CD8-positive, alpha-beta memory T cell (primary cell): Measurements from ENCODE around the gene AMH. TPM values are rescaled to one million over a fixed set of nuclear protein-coding genes. Genes with fewer than 3 reads are reported as not detected.
A peak's percentile ranks its signal among the peaks of the same experiment; 100 is the strongest.

Source experiments
- CTCF ChIA-PET: fragments of 350-600 bp; sonication (Branson Sonifier 250); formaldehyde crosslinking; loops from one replicate; lab custom pipeline; 2021; ENCODE audit warnings: antibody characterized with exemption; lab: Charles Lee
- POLR2A ChIA-PET: fragments of 350-600 bp; sonication (Branson Sonifier 250); formaldehyde crosslinking; loops from one replicate; lab custom pipeline; 2021; ENCODE audit warnings: antibody characterized with exemption; lab: Charles Lee
- DNase-seq, 5 donors: peaks; one replicate each; pipeline versions ENCODE4 v3.0.0 to v3.0.0-alpha.2; 2020 to 2022; ENCODE audit warnings: mixed read lengths in 1 of 5
- H3K27ac ChIP-seq: one replicate; pipeline ENCODE4 v1.7.0; 2013; ENCODE audit warnings: low read depth, mild to moderate bottlenecking, low read length, moderate library complexity
- H3K27me3 ChIP-seq: 2 replicates; pipeline ENCODE4 v1.7.0; 2013; ENCODE audit warnings: low read length, mild to moderate bottlenecking; ENCODE audit not compliant: insufficient read depth, poor library complexity, severe bottlenecking
- H3K36me3 ChIP-seq: 2 replicates; pipeline ENCODE4 v1.7.0; 2013; ENCODE audit warnings: mild to moderate bottlenecking, low read length, moderate library complexity; ENCODE audit not compliant: insufficient read depth
- H3K4me1 ChIP-seq: 2 replicates; pipeline ENCODE4 v1.7.0; 2013; ENCODE audit warnings: mild to moderate bottlenecking, low read length, moderate library complexity; ENCODE audit not compliant: insufficient read depth
- H3K4me3 ChIP-seq: 2 replicates; pipeline ENCODE4 v1.7.0; 2013; ENCODE audit warnings: mild to moderate bottlenecking, low read length
- H3K9me3 ChIP-seq: 2 replicates; pipeline ENCODE4 v1.7.0; 2013; ENCODE audit warnings: mild to moderate bottlenecking, low read length
- H3K27ac Mint-ChIP-seq, 8 donors: one replicate each; pipeline ENCODE4 v1.8.0; 2020 to 2021; ENCODE audit warnings: mixed read lengths in 8 of 8, mild to moderate bottlenecking in 6 of 8, inconsistent platforms in 3 of 8, moderate library complexity in 3 of 8
- H3K27me3 Mint-ChIP-seq, 2 donors: one replicate each; pipeline ENCODE4 v1.8.0; 2020 to 2021; ENCODE audit warnings: mixed read lengths in 2 of 2, mild to moderate bottlenecking in 1 of 2, moderate library complexity in 1 of 2
- H3K36me3 Mint-ChIP-seq, 3 donors: one replicate each; pipeline ENCODE4 v1.8.0; 2020 to 2021; ENCODE audit warnings: mixed read lengths in 3 of 3, inconsistent platforms in 1 of 3, mild to moderate bottlenecking in 1 of 3
- H3K4me1 Mint-ChIP-seq, 3 donors: one replicate each; pipeline ENCODE4 v1.8.0; 2020 to 2021; ENCODE audit warnings: mixed read lengths in 3 of 3, inconsistent platforms in 1 of 3, mild to moderate bottlenecking in 1 of 3
- H3K4me3 Mint-ChIP-seq, 7 donors: one replicate each; pipeline ENCODE4 v1.8.0; 2020 to 2021; ENCODE audit warnings: mixed read lengths in 7 of 7, mild to moderate bottlenecking in 6 of 7, moderate library complexity in 4 of 7, inconsistent platforms in 2 of 7
- H3K9me3 Mint-ChIP-seq, 5 donors: one replicate each; pipeline ENCODE4 v1.8.0; 2020 to 2022; ENCODE audit warnings: mixed read lengths in 5 of 5, mild to moderate bottlenecking in 3 of 5, moderate library complexity in 2 of 5, inconsistent platforms in 1 of 5
- polyA plus RNA-seq: library from polyadenylated mRNA; unstranded; fragments of 300-500 nt; fragmentation: Illumina TruSeq; gene quantifications from one replicate; pipeline ENCODE4 v1.2.3, GENCODE V29; 2021
- total RNA-seq, 2 experiments: library from RNA; stranded (reverse); gene quantifications; one replicate each; pipeline ENCODE4 v1.2.3, GENCODE V29; 2021

Gene AMH
- total and polyA plus RNA-seq, 3 experiments from 2014 or later, result 5.9 to 7.4 TPM; not detected in 1

- no peaks in the 10 kb centered on the region for H3K9me3 ChIP-seq
- no peaks in the 10 kb centered on the region for H3K27me3 ChIP-seq
- peak overlapping the region; percentile 38 to 97 (median 95) for H3K27ac Mint-ChIP-seq
- H3K27ac ChIP-seq, result no peak overlapping the region
- H3K27me3 Mint-ChIP-seq, result no peaks in the 10 kb centered on the region
- H3K4me1 Mint-ChIP-seq, result peaks cover 11 to 13% (median 12%) of the 10 kb centered on the region in 3 donors
- peaks cover 0 to 60% (median 0%) of the 10 kb centered on the region in 3 donors for H3K36me3 Mint-ChIP-seq
- H3K4me1 ChIP-seq, result no peaks in the 10 kb centered on the region
- H3K4me3 ChIP-seq, result no peak overlapping the region
- H3K36me3 ChIP-seq, result peaks cover 5% of the 10 kb centered on the region
- H3K4me3 Mint-ChIP-seq, result no peak overlapping the region
- ChIA-PET POLR2A (interaction anchor here (0.6 kb wide), 1 partner anchor 239 kb away, joined by 6 read pairs; no protein-coding TSS in a partner anchor), CTCF (interaction anchor here (0.7 kb wide), 1 partner anchor 204 kb away, joined by 3 read pairs; no protein-coding TSS in a partner anchor)
- DNase-seq, result no peak
- no peaks in the 10 kb centered on the region for H3K9me3 Mint-ChIP-seq
Observed at GRCh38 chr19:2223391-2223790, 25.7 kb upstream of the AMH start.

- peak overlapping the region in 3 of 7 donors; percentile 19 to 44 (median 40) for H3K4me3 Mint-ChIP-seq
- no peak overlapping the region for H3K4me3 ChIP-seq
- no peak overlapping the region for H3K27ac ChIP-seq
- peaks cover 11 to 13% (median 12%) of the 10 kb centered on the region in 3 donors for H3K4me1 Mint-ChIP-seq
- H3K36me3 ChIP-seq, result peaks cover 5% of the 10 kb centered on the region
- no peaks in the 10 kb centered on the region for H3K9me3 ChIP-seq
- peak in 4 of 5 donors; percentile 50 to 80 (median 63) for DNase-seq
- no peaks in the 10 kb centered on the region for H3K27me3 ChIP-seq
- H3K27me3 Mint-ChIP-seq, result no peaks in the 10 kb centered on the region
- H3K4me1 ChIP-seq, result no peaks in the 10 kb centered on the region
- ChIA-PET CTCF (no interaction called here), POLR2A (no interaction called here)
- no peaks in the 10 kb centered on the region for H3K9me3 Mint-ChIP-seq
- peaks cover 0 to 59% (median 0%) of the 10 kb centered on the region in 3 donors for H3K36me3 Mint-ChIP-seq
- H3K27ac Mint-ChIP-seq, result peak overlapping the region; percentile 77 to 97 (median 95)
Observed at GRCh38 chr19:2223959-2224358, 25.2 kb upstream of the AMH start.

GRCh38 chr19:2224754-2225349 lies 24.3 kb upstream of the AMH start:
- DNase-seq, result no peak
- no peaks in the 10 kb centered on the region for H3K9me3 Mint-ChIP-seq
- Histone ChIP-seq H3K9me3 (no peaks in the 10 kb centered on the region), H3K27ac (no peak overlapping the region), H3K27me3 (no peaks in the 10 kb centered on the region), H3K4me1 (no peaks in the 10 kb centered on the region), H3K36me3 (peaks cover 5% of the 10 kb centered on the region), H3K4me3 (no peak overlapping the region)
- no peak overlapping the region for H3K4me3 Mint-ChIP-seq
- H3K27ac Mint-ChIP-seq, result peak overlapping the region in 7 of 8 donors; percentile 11 to 96 (median 95)
- POLR2A ChIA-PET, result no interaction called here
- no peaks in the 10 kb centered on the region for H3K27me3 Mint-ChIP-seq
- H3K36me3 Mint-ChIP-seq, result peaks cover 0 to 60% (median 0%) of the 10 kb centered on the region in 3 donors
- peaks cover 11 to 13% (median 12%) of the 10 kb centered on the region in 3 donors for H3K4me1 Mint-ChIP-seq
- CTCF ChIA-PET, result no interaction called here

- Histone ChIP-seq H3K4me1 (no peaks in the 10 kb centered on the region), H3K36me3 (peaks cover 5% of the 10 kb centered on the region), H3K27me3 (no peaks in the 10 kb centered on the region), H3K9me3 (no peaks in the 10 kb centered on the region), H3K27ac (no peak overlapping the region), H3K4me3 (no peak overlapping the region)
- CTCF ChIA-PET, result no interaction called here
- DNase-seq, result no peak
- H3K36me3 Mint-ChIP-seq, result peaks cover 0 to 60% (median 0%) of the 10 kb centered on the region in 3 donors
- H3K27ac Mint-ChIP-seq, result peak overlapping the region in 4 of 8 donors; percentile 21 to 89 (median 60)
- POLR2A ChIA-PET, result no interaction called here
- H3K4me3 Mint-ChIP-seq, result no peak overlapping the region
- peaks cover 11 to 13% (median 12%) of the 10 kb centered on the region in 3 donors for H3K4me1 Mint-ChIP-seq
- no peaks in the 10 kb centered on the region for H3K9me3 Mint-ChIP-seq
- H3K27me3 Mint-ChIP-seq, result no peaks in the 10 kb centered on the region
Observed at GRCh38 chr19:2225415-2226050, 23.6 kb upstream of the AMH start.

GRCh38 chr19:2226051-2226839 lies 22.9 kb upstream of the AMH start:
- Mint-ChIP-seq H3K27ac (peak overlapping the region in 2 of 8 donors; percentile 58 to 63), H3K9me3 (no peaks in the 10 kb centered on the region), H3K27me3 (no peaks in the 10 kb centered on the region), H3K4me1 (peaks cover 11 to 13% (median 12%) of the 10 kb centered on the region in 3 donors), H3K36me3 (peaks cover 0 to 57% (median 0%) of the 10 kb centered on the region in 3 donors), H3K4me3 (no peak overlapping the region)
- no peak for DNase-seq
- ChIA-PET CTCF (no interaction called here), POLR2A (interaction anchor here (0.6 to 0.9 kb wide), 2 partner anchors 13 to 30 kb away, joined by 3 to 14 read pairs; no protein-coding TSS in a partner anchor)
- H3K4me3 ChIP-seq, result no peak overlapping the region
- no peaks in the 10 kb centered on the region for H3K4me1 ChIP-seq
- no peak overlapping the region for H3K27ac ChIP-seq
- peaks cover 5% of the 10 kb centered on the region for H3K36me3 ChIP-seq
- no peaks in the 10 kb centered on the region for H3K27me3 ChIP-seq
- H3K9me3 ChIP-seq, result no peaks in the 10 kb centered on the region

GRCh38 chr19:2226840-2227360 lies 22.2 kb upstream of the AMH start:
- no peaks in the 10 kb centered on the region for H3K9me3 ChIP-seq
- no peak overlapping the region for H3K27ac ChIP-seq
- no peak for DNase-seq
- no peaks in the 10 kb centered on the region for H3K4me1 ChIP-seq
- Mint-ChIP-seq H3K4me1 (peaks cover 11 to 13% (median 12%) of the 10 kb centered on the region in 3 donors), H3K9me3 (no peaks in the 10 kb centered on the region), H3K4me3 (no peak overlapping the region), H3K36me3 (peaks cover 0 to 60% (median 0%) of the 10 kb centered on the region in 3 donors), H3K27me3 (no peaks in the 10 kb centered on the region), H3K27ac (no peak overlapping the region)
- CTCF ChIA-PET, result interaction anchor here (0.8 kb wide), 1 partner anchor 12 kb away, joined by 3 read pairs; no protein-coding TSS in a partner anchor
- H3K27me3 ChIP-seq, result no peaks in the 10 kb centered on the region
- H3K36me3 ChIP-seq, result peaks cover 5% of the 10 kb centered on the region
- POLR2A ChIA-PET, result interaction anchor here (0.6 to 0.9 kb wide), 2 partner anchors 12 to 30 kb away, joined by 3 to 14 read pairs; no protein-coding TSS in a partner anchor
- no peak overlapping the region for H3K4me3 ChIP-seq

GRCh38 chr19:2227415-2228156 lies 21.5 kb upstream of the AMH start:
- no peak overlapping the region for H3K27ac Mint-ChIP-seq
- Histone ChIP-seq H3K36me3 (peaks cover 5% of the 10 kb centered on the region), H3K27ac (no peak overlapping the region), H3K4me3 (no peak overlapping the region), H3K4me1 (no peaks in the 10 kb centered on the region), H3K27me3 (no peaks in the 10 kb centered on the region), H3K9me3 (no peaks in the 10 kb centered on the region)
- H3K27me3 Mint-ChIP-seq, result no peaks in the 10 kb centered on the region
- CTCF ChIA-PET, result interaction anchor here (0.8 kb wide), 1 partner anchor 12 kb away, joined by 3 read pairs; no protein-coding TSS in a partner anchor
- POLR2A ChIA-PET, result no interaction called here
- H3K4me3 Mint-ChIP-seq, result no peak overlapping the region
- DNase-seq, result no peak
- H3K9me3 Mint-ChIP-seq, result no peaks in the 10 kb centered on the region
- H3K4me1 Mint-ChIP-seq, result peaks cover 11 to 17% (median 12%) of the 10 kb centered on the region in 3 donors
- H3K36me3 Mint-ChIP-seq, result peaks cover 0 to 66% (median 0%) of the 10 kb centered on the region in 3 donors
